Activated CD4-positive, alpha-beta T cell treated with anti-CD3 and anti-CD28 coated beads, Interleukin-2, amount 50 U/mL, for 16 hours (primary cell): Measurements from ENCODE around the gene SOAT2.
"Not testable (repeated sequence)": the region's sequence is repeated elsewhere in the genome, so short reads cannot be mapped to it uniquely, and the experiment has no call there.

Experiments
- DNase-seq: peaks from one replicate; pipeline ENCODE4 v3.0.0-alpha.2; 2020

Gene SOAT2

DNA sequence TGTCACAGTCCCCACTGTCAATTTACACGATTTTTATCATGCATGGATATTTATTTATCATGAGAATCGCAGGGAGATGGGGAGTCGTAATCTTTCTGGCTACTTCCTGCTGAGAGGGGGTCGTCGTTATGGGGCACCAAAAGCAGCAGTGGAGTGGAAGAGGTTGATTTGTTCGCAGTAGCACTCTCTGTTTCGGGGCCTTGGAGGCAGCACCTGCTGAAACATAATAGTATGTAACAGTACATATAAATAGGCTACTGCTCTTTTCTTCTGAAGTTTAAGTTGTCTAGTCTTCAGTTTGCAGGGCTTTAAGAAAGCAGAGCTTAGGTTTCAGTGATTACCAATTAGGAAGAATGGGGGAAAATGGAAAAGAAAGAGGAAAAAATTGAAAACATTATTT is 3.8 kb downstream of the SOAT2 start:
- no peak for DNase-seq

DNA sequence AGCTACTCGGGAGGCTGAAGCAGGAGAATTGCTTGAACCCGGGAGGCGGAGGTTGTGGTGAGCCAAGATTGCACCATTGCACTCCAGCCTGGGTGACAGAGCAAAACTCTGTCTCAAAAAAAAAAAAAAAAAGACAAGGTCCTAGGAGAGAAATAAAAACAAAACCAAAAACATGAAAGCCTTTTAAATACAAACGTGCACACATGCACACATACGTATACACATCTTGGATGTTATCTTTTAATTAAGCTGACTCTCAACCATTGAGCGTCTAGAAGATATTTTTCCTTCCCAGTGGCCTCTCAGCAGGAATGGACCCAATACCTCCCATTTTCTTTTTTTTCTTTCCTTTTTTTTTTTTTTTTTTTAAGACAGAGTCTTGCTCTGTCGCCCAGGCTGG is 9.1 kb downstream of the SOAT2 start:
- not testable (repeated sequence) for DNase-seq

DNA sequence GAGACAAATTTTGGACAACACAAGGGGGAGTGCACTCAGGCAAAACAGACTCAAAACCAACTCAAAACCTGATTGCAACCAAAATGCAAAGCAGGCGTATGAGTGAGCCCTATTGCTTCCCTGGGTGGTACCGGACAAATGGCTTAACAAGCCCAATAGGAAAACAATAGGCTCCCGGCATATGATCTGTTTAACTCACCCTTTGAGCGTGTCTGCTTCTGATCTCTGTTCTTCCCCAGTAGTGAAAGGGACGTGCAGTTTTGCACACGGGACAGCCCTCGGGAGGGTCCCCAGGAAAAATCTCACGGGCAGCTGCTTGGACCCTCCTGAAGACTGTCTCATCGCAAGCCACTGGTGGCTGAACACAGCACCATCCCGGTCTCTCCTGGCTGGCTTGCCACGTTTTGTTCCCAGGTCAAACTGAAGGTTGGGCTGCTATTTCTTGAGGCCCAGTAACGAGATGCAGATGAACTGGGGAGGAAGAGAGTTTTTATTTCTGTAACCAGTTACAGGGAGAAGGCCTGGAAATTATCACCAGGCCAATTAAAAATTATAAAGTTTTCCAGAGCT is 9.9 kb downstream of the SOAT2 start:
- DNase-seq = no peak

DNA sequence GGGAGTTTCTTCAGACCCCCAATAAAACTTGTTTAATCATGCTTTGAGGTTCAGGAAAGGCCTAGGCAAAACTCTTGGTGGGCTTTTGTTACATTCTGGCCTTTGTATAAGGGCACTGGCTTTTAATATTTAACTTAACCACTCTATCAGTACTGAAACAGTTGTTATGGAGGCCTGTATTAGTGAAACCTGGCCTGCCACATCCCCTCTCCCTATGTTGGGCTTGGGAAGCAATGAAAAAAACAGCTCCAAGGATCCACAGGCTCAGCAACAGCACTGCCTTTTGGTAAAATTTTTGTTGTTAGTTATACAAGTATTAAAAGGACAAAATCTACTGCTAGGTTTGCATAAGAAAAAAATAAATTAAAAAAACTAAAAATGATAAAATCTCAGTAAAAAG is 10.7 kb downstream of the SOAT2 start:
- DNase-seq = no peak

DNA sequence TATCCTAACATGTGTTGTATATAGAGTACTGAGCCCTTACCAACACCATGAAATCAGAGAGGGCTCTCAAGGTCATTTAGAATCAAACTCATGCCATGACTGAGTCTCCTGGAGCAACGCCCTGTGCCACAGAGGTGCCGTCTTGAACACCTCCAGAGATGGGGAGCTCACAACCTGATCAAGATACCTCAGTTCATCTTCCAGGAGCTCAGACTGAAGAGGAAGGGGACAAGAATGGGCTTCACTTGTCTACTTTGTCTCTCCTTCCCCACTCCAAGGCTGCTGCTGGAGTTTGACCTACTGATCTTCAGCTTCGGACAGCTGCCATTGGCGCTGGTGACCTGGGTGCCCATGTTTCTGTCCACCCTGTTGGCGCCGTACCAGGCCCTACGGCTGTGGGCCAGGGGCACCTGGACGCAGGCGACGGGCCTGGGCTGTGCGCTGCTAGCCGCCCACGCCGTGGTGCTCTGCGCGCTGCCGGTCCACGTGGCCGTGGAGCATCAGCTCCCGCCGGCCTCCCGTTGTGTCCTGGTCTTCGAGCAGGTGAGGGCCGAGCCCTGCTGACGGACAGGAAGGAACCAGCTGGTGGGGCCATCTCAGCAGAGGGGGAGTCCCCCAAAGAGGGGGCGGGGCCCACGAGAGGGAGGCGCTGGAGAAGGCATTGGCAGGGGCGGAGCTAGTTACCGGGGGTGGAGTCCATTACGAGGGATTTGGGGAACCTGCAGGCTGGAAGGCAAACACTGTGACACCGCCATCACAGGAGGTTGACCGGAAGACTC is 12.0 kb downstream of the SOAT2 start:
- DNase-seq = no peak

DNA sequence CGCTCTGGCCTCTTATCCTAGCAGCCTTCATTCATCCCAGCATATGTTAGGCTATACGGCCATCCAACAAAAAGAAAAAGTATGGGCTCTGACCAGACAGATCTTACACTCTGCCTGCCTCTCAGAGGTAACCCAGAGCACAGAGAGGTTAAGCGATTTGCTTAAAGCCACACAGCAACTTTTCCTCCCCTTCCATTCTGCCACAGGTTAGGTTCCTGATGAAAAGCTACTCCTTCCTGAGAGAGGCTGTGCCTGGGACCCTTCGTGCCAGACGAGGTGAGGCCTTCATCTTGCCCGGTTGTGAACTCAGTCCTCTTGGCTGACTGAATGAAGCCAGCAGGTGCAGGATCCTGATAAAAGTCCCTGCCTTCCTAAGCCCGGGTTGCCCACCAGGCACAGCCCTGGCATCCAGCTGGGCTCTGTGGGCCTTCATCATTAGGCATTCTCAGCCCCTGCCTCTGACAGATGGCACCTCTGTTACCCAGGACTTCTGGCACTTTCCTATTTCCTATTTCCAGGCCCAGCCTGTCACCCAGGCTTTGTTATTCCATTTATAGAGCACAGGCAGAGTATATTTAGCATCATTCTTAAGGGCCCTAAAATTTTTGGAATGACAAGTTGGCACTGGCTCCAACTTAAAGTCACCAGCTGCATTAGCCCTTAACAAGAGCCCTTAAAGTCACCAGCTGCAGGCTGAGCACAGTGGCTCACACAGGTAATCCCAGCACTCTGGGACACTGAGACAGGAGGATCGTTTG is 12.8 kb downstream of the SOAT2 start:
- DNase-seq = no peak

DNA sequence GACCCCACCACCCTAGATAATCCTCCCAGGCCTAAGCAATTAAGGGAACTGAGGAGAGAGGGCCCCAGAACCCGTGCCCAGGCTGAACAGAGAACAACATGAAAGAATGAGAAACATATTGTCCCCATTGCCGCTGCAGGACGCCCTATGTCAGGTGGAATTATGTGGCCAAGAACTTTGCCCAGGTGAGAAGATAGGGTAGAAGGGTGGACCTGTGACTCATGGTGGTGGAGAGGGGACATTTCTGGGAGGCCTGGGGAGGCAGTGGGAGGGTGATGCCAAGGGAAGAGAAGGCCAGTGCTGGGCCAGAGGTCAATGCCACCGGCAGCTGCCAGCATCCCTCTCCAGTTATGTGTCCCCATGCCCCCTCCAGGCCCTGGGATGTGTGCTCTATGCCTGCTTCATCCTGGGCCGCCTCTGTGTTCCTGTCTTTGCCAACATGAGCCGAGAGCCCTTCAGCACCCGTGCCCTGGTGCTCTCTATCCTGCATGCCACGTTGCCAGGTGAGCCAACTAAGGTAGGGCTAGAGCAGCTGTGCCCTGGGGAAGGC is 15.5 kb downstream of the SOAT2 start:
- DNase-seq = no peak

DNA sequence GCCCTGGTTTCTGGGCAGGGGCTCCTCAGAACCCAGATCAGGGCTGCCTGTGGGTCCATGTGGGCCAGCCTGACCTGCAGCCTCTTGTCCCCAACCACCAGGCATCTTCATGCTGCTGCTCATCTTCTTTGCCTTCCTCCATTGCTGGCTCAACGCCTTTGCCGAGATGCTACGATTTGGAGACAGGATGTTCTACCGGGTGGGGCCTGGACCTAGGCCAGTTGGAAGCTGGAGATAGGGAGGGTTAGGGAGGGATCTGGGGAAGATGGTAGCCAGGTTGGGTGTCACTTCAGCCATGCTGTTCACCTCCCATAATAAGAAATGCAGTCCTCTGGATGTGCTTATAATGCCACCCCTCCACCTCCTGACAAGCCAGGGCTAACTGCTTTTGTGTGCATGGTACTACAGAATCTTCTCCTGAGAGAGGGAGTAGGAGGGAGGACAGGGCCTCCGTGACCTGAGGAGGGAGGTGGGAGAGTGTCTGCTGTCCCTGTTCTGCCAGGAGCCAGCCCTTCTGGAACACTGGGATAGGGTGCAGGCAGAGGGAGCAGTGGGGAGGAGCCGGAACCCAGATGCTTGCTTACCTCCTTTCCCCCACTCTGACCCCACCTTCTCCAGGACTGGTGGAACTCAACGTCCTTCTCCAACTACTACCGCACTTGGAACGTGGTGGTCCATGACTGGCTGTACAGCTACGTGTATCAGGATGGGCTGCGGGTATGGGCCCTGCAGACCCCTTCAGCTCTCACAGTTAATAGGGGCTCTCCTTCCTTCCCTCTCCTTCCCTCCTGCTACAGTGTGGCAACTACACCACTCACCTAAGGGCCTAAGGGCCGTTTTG is 17.6 kb downstream of the SOAT2 start:
- DNase-seq = no peak

DNA sequence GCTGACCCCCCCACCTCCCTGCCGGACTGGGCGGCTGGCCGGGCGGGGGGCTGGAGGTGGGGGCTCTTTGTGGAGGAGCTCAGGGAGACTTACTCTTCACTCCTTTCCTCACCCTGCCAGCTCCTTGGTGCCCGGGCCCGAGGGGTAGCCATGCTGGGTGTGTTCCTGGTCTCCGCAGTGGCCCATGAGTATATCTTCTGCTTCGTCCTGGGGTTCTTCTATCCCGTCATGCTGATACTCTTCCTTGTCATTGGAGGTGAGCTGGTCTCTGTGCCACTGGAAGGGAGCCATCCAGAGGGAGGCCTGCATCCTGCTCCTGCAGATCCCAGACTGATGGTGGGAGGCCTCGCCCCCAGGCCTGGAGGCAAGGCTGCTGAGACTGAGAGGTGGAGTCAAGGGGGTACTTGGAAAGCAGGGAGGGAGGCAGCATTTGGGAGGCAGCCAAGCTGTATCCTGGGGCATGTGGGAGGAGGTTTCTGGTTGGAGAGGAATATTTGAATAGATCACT is 19.7 kb downstream of the SOAT2 start:
- no peak for DNase-seq

DNA sequence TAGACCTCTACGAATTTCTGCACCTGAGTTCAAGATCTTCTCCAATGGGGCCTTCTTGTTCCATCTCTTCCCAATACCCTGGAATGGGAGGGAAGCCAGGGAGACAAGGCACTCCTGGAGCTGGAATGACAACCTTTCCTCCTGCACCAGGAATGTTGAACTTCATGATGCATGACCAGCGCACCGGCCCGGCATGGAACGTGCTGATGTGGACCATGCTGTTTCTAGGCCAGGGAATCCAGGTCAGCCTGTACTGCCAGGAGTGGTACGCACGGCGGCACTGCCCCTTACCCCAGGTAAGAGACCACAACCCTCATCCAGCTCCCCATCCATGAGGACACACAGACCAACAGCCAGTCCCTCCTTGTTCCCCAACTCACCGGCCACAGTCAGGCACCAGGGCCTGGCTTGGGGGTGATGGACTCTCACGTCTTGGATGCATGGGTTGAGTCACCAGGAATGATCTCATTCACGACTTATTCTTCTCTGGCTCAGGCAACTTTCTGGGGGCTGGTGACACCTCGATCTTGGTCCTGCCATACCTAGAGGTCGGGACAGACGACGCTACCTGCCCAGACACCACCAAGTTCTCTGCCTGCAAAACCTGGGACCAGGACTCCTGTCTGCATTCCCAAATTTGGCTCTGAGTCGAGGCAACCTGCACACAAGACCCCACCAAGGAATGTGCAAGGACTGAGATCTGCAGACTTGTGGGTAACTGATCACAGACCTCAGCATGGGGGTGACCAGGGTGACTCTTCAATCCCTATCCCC is 20.5 kb downstream of the SOAT2 start:
- DNase-seq = no peak

DNA sequence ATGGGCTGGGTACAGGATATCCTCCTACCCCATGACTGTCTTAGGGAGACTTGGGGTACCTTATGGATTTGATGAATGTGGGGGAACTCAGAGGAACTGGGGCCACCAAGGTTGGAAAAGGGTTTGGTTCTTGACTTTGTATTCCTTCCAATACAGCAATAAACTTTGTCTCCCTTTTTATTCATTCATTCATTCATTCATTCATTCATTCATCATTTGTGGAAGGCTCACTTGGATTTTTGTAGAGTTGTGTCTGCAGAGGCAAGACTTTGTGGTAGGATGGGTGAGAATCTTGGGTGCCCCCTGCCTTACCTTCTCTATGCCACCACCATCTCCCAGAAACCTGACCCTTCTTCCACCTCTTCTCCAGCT is 21.1 kb downstream of the SOAT2 start:
- no peak for DNase-seq

DNA sequence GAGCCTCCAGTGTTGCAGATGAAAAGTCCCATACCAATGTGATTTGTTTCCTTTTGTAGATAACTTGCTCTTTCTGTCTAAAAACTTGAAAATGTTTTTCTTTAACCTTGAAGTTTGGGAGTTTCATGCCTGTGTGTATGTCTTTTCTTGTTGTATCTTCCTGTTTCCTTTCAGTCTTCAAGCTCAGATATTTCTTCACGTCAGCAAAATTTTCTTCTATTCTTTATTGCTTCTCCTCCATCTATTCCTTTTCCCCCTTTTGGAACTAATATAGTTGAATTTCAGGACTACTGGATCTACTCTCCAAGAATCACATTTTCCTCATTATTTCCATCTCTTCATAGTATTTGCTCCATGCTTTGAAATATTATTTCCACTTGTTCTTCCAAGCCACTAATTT is 23.9 kb downstream of the SOAT2 start:
- DNase-seq = no peak

DNA sequence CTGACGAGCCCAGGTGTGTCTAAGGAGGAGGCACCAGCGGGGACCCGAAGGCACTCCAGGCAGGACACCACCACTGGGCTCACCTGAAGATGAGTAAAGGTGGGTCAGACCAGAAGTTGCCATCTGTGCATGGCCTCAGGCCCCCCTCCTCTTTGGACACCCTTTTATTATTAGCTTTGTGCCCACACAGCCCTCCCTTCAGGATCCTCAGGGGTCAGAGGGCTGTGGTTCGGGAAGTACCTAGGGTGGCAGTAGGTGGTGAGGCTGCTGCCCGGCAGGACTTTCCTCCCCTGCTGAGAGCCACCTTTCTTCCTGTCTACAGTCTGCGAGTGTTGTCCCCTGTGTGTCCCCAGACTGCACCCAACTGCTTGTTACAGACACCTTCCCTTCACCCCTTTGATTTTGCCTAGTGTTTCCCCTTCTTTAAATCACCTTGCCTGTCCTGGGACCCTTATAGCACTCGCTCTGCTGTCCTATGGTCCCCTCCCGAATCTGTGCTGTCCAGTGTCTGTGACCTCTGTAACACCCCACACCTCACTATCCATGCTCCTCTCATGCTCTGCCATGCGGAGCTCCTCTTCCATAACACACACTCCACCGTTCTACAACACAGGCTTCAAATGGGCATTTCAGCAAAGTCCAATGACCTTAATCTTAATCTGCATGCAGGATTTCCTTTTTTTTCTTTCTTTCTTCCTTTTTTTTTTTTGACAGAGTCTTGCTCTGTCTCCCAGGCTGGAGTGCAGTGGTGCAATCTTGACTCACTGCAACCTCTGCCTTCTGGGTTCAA is 25.7 kb downstream of the SOAT2 start:
- DNase-seq = no peak

DNA sequence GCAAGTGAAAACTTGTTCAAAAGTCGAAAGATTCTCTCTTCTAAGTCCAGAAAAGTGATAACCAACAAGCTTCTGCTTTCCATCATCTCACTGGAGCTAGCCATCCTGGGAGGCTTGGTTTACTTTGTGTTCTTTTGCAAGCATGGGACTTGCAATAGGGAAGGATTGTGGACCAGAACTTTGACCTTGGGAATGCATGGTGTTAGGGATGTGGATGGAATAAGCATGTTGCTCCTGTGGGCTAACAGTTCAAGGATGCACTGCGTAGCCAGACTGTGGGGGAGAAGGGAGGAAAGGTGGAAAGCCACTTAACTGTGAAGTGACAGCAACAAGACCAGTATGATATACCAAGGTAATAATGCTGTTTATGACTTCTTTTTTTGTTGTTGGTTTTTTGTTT is 28.6 kb downstream of the SOAT2 start:
- DNase-seq = no peak

DNA sequence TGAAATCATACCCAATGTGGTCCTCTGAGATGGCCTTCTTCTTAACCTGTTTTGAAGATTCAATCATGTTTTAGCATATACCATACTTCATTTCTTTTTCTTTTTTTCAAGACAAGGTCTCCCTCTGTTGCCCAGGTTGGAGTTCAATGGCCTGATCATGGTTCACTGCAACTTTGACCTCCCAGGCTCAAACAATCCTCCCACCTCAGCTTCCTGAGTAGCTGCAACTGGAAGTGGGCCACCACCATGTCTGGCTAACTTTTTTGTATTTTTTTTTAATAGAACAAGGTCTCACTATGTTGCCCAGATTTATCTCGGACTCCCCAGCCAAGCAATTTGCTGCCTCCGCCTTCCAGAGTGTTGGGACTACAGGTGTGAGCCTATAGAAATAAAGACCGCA is 30.4 kb downstream of the SOAT2 start:
- no peak for DNase-seq

DNA sequence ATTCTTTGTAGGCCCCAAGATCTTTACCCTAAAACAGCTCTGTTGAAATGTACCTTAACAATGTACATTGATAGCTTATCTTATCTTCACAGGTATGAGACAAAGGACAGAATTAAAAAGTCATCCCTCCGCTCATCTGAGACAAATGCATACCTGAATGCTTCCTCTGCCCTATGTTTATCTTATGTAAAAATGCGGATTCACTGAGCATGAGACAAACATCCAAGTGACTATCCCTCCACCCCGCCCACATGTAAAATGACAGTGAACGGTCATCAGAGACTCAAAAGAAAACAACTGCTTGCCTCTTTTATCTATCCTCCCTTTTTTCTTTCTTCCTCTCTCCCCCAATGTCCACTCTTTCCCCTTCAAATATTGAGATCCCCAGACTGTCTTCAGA is 40.1 kb downstream of the SOAT2 start:
- DNase-seq = no peak

DNA sequence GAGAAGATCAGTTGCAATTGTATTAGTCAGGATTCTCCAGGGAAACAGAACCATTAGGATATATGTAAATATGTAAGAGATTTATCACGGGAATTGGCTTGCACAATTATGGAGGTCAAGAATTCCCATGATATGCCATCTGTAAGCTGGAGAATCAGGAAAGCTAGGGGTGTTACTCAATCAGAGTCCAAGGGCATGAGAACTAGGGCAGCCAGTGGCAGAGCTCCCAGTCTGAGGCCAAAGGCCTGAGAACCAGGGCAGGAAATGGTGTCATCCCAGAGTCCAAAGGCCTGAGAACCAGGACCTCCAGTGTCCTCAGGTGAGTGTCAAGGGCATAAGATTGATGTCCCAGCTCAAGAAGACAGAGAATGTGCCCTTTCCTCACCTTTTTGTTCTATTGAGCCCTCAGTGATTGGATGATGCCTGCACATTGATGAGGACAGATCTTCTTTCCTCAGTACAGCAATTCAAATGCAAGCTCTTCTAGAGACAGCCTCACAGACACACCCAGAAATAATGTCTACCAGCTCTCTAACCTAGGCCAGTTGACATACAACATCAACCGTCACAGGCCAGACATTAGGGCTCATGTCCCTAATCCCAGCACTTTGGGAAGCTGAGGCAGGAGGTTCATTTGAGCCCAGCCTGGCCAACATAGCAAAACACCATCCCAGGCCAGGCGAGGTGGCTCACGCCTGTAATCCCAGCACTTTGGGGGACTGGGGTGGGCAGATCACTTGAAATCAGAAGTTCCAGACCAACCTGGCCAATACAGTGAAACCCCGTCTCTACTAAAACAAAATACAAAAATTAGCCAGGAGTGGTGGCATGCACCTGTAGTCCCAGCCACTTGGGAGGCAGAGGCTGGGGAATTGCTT is 42.3 kb downstream of the SOAT2 start:
- DNase-seq = no peak

DNA sequence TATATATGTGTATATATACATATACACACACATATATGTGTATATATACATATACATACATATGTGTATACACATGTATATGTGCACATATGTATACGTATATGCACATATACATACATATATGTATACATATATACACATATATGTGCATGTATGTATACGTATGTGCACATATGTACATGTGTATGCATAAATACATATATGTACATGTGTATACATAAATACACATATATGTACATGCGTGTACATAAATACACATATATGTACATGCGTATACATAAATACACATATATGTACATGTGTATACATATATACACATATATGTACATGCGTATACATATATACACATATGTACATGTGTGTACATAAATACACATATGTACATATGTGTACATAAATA is 43.9 kb downstream of the SOAT2 start:
- no peak for DNase-seq

DNA sequence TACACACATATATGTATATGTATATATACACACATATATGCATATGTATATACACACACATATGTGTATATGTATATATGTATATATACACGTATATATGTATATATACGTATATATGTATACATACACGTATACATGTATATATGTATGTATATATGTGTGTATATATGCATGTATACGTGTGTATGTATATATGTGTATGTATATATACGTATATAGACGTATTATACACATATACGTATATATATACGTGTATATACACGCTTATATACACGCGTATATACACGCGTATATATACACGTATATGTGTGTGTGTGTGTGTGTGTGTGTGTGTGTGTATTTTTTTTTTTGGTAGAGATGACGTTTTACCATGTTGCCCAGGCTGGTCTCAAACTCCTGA is 44.4 kb downstream of the SOAT2 start:
- DNase-seq = no peak

DNA sequence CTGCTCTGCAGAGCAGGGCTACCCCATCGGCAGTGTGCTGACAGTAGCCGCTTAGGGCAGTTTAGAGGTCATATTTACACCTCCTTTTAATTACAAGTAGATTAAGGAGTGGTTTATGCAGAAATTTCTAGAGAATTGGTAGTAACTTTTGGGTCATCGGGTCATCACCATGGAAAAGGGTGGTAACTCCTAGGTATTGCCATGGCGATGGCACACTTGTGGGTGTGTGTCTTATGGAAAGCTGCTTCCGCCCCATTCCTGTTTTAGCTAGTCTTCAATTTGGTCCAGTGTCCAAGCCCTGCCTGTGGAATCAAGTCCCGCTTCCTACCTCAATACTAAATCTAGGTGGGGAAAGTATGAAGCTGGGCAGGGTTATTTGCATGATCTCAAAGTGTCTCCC is 47.8 kb downstream of the SOAT2 start:
- DNase-seq = no peak
